GM10248 (cell line): ENCODE results near the gene LILRB3.

Experiments used
- CTCF ChIA-PET: fragments of 300-600 bp; sonication (Branson Sonifier 250); formaldehyde crosslinking; extraction: SDS; loops from one replicate; lab custom pipeline; 2021; ENCODE audit warnings: antibody characterized with exemption; lab: Yijun Ruan, JAX
- POLR2A ChIA-PET: fragments of 350-650 bp; sonication (Branson Sonifier 250); formaldehyde crosslinking; extraction: SDS; loops from one replicate; lab custom pipeline; 2020; ENCODE audit warnings: antibody characterized with exemption; lab: Yijun Ruan, JAX
- DNase-seq: peaks from one replicate; pipeline ENCODE4 v3.0.0; 2012; ENCODE audit errors: extremely low spot score
- CTCF ChIP-seq: IDR thresholded peaks from 2 replicates; pipeline ENCODE4 v1.5.1; 2012; ENCODE audit warnings: mild to moderate bottlenecking, low read depth; ENCODE audit errors: extremely low read depth, missing control alignments, control extremely low read depth

Gene LILRB3

DNA sequence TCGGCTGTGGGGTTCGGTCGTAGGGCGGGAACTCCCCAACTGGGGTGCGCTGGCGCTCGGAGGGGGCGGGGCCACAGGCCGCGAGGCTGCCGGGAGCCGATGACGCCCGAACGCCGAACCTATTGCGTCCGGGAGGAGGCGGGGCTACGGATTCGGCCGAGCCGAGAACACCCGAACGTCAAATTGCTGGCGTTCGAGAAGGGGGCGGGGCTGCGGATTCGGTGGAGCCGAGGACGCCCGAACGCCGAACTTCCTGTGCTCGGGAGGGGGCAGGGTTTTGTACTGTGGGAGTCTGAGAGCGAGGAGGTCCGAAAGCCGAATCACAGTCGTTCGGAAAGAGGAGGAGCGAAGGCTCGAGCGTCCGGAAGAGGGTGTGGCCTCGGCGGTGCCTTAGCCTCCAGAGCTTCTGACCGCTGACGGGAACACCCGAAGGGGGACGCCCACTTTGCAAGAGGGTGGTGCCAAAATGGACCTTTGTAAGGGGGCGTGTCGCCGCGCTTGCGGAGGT lies 32.2 kb downstream of the LILRB3 start:
- DNase-seq: peak; percentile 91
- TF ChIP-seq CTCF: no peak
- CTCF ChIA-PET: interaction anchor here (1.0 to 5.2 kb wide), 3 partner anchors 14 to 75 kb away, joined by 3 to 27 read pairs (median 22); no protein-coding TSS in a partner anchor
- POLR2A ChIA-PET: interaction anchor here (1.0 to 4.4 kb wide), 4 partner anchors 11 to 53 kb away, joined by 5 to 102 read pairs (median 12); partner anchors contain the start of genes CNOT3 and RPS9

DNA sequence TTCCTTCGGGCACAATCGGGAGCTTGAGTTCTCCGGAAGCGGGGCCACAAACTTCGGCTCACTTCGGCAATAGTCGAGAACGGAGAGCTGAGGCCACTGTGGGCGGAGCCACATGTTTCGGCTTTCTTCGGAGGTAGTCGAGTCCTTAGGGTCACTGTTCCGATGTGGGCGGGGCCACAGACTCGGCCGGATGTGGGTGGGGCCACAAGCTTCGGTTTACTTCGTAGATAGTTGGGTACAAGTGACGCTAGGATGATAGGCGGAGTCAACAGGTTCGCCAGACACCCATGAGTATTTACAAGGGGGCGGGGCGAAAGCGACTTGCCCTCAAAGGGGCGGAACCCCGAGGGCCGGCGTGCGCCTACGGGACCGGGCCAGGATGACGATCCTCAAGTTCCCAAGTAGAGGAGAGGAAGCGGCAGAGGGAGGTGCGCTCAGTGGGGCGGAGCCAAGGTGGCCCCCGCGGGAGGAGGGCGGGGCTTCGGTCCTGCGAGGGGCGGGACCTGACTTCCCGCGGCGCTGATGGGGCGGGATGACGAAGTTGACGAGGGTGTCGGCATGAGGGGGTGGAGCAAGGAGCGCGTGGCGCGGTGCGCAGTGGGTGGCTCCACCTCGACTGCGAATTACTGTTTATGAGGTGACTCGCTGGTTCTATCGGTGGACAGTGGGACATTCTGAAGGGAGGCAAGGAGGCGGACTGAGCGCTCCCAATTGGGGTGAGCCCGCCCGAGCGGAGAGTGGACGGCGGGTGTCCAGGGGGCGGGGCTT lies 32.9 kb downstream of the LILRB3 start:
- POLR2A ChIA-PET: interaction anchor here (0.6 to 4.4 kb wide), 13 partner anchors 12 to 1410 kb away, joined by 3 to 102 read pairs (median 5); partner anchors contain the start of genes CNOT3, PRPF31, RPS9 and TFPT
- peak; percentile 96 for DNase-seq
- CTCF ChIA-PET: interaction anchor here (0.8 to 5.2 kb wide), 12 partner anchors 9 to 76 kb away, joined by 3 to 27 read pairs (median 6); partner anchors contain the start of gene TMC4
- TF ChIP-seq CTCF: no peak

DNA sequence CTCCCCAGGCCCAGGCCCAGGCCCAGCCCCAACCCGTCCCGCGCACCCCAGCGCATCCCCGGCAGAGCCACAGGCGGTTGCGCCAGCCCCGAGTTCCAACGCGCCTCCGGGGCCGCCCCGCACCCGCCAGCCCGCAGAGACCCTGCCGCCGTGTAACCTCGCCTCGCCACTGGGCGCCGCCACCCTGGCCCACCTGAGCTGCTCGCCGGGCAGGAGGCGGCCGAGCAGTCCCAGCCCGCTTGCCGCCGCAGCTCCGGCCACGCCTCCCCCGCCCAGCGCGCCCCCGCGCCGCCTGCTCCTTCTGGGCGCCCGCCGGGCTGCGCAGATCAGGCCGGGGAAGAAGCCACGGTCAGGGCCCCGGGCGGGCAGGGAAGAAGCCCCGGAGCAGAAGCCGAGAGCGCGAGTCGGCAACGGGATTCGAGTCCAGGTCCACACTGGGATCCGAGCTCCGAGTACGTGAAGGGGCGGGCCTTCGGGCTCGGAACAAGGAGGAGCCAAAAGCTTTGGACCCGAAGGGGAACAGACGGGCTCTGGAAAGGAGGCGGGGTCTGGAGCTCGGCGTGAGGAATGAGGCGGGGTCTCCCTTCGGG lies 33.6 kb downstream of the LILRB3 start, which contains the start of gene MBOAT7:
MBOAT7 (minus strand) TSS at position 436 of the 590 bp plus-strand sequence. CDS start 1,072 bp downstream, outside the sequence.
- CTCF ChIA-PET: interaction anchor here (0.8 to 5.2 kb wide), 13 partner anchors 9 to 77 kb away, joined by 3 to 27 read pairs (median 5); partner anchors contain the start of genes LENG1 and TMC4
- TF ChIP-seq CTCF: peak; percentile 53
- POLR2A ChIA-PET: interaction anchor here (0.6 to 4.4 kb wide), 10 partner anchors 12 to 1411 kb away, joined by 3 to 102 read pairs (median 4); partner anchors contain the start of genes CNOT3, PRPF31, RPS9 and TFPT
- peak; percentile 81 for DNase-seq

DNA sequence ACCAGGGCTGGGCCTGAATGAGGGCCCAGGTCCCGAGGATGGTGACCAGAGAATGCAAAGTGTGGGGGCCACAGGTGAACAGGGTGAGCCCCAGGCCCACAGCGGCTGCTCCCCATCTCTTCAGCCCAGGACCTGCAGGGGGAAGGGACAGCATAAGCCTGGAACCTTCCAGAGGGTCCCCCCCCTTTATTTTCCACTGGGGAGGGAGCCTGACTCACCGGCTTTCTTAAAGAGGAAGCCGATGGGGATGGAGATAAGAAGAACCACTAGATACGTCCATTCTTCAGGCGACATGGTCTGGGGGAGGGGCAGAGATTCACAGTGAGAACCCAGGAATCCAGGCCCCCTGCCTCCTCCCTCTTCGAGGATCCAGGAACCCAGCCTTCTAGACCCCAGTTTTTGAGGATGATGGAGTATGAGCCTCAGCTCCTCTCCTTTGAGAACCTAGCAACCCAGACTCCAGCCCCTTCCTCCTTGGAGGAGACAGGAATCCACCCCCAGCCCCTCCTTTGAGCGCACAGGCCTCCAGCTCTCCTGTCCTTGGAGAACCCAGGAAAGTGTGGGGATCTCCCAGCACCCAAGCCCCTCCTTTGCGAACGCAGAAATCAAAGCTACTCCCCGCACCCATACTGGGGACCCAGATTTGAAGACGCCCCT lies 34.5 kb downstream of the LILRB3 start:
- ChIA-PET POLR2A (interaction anchor here (1.8 to 4.4 kb wide), 3 partner anchors 13 to 51 kb away, joined by 5 to 102 read pairs (median 18); partner anchors contain the start of genes CNOT3 and RPS9), CTCF (interaction anchor here (1.2 to 5.2 kb wide), 12 partner anchors 10 to 44 kb away, joined by 3 to 27 read pairs (median 5); partner anchors contain the start of genes LENG1 and TMC4)
- no peak for TF ChIP-seq CTCF
- no peak for DNase-seq

- DNase-seq: no peak
- ChIA-PET POLR2A (no interaction called here), CTCF (interaction anchor here (1.0 to 5.2 kb wide), 3 partner anchors 13 to 18 kb away, joined by 3 to 22 read pairs (median 3); no protein-coding TSS in a partner anchor)
- TF ChIP-seq CTCF: no peak
These were observed 35.8 kb downstream of the LILRB3 start for GRCh38 chr19:54186934-54187381.
